Stimulated activated CD8-positive, alpha-beta memory T cell treated with anti-CD3 and anti-CD28 coated beads, Interleukin-4, amount 100 ng/mL, for 24 hours (primary cell): ENCODE results near the gene RHBDF2.

ENCODE experiments used
- DNase-seq: peaks from one replicate; pipeline ENCODE4 v3.0.0-alpha.2; 2020; ENCODE audit warnings: low read depth

RHBDF2 gene

DNA sequence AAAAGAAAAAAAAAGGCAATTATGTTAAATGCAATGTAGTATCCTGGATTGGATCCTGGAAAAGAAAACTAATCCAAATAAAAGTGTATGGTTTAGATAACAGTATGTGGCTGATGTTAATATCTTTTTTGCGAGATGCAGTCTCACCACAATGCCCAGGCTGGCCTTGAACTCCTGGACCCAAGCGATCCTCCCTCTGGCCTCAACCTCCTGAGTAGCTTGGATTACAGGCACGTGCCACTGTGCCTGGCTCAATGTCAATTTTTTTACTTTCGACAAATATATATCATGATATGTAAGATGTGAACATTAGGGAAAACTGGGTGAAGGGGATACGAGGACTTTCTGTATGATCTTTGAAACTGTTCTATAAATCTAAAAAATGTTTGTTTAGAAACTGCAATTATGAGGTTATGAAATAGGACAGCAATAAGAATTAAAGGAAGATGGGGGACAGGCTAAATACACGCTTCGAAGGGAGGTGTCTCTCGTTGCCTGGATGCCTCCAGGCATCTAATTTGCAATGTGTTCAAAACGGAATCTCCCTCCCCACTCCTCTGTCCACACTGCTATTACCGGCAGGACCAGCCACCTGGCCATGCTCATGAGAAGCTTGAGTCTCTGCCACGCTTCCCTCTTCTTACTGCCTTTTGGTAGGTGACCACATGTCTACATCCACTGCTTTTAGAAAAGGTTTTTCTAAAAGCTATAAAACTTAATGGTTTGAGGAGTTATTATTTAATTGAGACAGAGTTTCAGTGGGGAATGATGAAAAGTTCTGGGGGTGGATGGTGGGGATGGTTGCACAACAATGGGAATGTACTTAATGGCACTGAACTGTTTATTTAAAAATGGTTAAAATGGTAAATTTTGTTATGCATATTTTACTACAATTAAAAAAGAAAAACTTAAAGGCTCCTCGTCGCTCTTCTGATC is 63.5 kb downstream of the RHBDF2 start:
- no peak for DNase-seq

DNA sequence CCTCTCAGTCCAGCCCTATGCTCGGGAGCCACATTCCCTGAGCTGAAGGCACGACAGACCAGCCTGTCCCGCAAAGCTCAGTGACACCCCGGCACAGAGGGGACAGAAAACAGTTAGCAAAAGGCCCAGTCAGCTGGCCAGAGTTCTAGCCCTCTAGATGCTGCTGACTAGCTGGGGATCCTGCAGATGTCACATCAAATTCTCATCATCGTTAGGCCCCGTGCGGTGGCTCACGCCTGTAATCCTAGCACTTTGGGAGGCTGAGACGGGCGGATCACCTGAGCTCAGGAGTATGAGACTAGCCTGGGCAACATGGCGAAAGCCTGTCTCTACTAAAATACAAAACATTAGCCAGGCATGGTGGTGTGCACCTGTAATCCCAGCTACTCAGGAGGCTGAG is 65.5 kb downstream of the RHBDF2 start:
- no peak for DNase-seq

DNA sequence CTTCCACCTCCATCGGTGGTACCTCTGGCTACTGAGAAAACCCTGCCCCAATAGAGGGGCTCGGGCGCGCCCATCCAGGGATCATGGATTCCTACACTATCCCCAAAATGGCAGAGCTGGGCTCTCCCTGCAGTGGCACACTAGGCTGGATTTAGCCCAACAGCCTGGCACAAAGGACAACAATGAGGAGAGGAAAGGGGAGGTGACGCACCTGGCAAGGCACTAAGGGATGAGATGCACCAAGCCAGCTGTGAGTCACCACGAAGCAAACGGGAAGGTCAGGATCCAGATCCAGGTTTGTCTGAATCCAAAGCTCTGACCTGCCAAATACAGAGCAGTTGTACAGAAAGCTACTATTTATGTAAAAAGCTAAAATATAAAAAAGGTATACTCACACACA is 66.4 kb downstream of the RHBDF2 start:
- DNase-seq, result no peak

DNA sequence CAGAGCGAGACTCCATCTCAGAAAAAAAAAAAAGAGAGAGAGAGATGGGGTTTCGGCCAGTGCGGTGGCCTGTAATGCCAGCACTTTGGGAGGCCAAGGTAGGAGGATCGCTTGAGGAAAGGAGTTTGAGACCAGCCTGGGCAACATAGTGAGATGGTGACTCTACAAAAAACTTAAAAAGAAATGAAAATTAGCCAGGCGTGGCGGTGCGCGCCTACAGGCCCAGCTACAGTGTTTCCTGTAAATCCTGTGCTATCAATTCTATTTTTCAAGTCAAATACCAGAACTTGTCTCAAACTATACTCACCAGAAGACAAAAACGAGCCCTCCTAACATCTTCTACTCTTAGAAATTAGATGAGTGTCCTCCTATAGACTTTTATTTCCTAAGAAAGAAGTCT is 67.5 kb downstream of the RHBDF2 start:
- no peak for DNase-seq

DNA sequence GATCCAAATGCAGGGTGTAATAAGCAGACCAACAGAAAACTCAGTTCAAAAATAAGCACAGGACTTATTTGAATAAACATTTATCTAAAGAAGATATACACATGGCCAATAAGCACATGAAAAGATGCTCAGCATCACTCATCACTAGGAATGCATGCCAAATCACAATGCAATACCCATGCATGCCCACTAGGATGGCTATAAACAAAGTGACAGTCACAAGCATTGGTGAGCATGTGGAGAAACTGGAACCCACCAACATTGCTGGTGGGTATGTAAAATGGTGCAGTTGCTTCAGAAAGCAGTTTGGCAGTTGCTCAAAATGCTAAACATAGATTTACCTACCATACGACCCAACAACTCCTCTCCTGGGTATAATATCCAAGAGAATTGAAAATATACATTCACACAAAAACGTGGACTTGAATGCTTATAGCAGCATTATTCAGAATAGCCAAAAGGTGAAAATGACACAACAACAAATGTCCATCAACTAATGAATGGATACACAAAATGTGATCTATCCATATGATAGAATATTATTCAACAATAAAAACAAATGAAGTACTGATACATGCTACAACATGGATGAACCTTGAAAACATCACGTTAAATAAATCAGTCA is 68.4 kb downstream of the RHBDF2 start:
- DNase-seq, result no peak

DNA sequence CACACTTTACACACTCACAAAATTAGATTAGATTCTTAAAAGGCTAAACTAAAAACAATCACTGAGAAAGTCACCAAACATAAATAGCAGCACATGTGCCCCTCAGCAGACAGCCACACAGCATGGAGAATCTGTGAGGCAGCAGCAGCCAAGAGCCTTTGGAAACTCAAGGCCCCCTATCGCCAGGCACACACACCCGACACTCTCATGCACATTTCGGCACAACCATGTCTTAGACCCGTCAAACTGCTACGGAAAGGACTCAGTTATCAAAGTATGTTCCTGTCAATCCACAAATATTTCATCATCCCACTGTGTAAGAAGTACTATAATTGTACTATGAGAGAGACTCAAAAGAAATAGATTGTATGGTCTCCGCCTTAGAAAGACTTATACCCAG is 69.2 kb downstream of the RHBDF2 start:
- no peak for DNase-seq

DNA sequence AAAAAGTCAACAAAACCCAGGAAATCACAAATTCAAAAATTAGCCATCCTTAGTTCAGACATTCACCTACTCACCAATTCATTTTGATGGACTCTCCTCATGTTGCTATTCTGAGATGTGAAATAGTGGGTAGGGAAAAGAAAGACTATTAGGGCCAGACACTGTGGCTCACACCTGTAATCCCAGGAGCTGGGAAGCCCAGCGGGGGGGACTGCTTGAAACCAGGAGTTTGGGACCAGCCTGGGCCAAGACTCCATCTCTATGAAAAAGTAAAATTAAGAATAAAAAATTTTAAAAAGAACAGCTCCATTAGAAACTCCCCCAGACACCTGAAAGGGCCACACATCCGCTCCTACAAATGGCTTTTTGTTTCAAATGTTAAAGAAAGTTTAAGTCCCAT is 69.7 kb downstream of the RHBDF2 start:
- no peak for DNase-seq

DNA sequence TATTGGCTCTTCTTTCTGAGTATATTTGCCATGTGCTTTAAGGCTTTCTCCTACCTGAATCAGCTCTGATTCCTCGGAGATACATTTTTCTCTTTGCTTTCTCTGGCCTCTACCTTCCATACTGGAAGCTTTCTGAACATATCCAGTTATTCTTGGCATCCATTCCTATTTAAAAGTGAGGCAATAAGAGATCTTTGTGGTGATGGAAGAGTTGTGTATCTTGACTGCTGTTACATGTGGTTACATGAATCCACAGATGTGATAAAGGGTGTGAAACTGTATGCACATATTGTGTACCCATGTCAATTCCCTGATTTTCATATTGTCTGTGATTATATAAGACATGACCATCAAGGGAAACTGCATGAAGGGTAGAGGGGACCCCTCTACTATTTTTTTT is 72.7 kb downstream of the RHBDF2 start:
- no peak for DNase-seq

DNA sequence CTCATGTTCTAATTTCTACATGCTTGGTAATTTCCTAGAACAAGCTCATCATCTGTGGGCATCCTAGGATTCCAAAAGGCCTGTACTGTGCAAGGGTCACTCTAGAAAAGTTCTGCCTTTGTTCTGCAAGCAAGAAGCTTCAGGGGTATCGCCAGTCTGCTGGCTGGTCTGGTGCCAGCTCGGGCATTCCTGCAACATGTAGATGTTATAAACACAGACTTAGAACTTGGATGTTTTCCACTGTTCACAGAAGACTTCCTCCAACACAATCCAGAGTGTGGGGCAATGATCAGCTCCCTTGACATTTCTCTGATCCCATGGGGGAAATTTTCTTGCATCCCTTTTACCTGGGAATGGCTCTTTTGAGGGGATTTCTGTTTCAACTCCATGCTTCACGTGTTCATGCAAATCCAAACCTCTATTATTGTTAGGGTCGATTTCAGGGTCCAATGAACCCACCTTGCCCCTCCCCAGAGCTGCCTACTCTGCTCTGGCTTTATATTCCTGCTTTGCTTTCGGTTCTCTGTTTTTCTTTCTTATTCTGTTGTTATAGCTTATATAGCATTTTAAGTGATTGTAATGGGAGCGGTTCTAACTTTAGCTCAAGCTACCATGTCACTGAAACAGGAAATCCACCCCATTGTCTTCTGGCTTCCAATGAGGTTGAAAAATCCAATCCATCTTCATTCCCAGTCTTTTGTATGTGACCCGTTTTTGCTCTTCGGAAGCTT is 73.6 kb downstream of the RHBDF2 start:
- DNase-seq, result no peak

DNA sequence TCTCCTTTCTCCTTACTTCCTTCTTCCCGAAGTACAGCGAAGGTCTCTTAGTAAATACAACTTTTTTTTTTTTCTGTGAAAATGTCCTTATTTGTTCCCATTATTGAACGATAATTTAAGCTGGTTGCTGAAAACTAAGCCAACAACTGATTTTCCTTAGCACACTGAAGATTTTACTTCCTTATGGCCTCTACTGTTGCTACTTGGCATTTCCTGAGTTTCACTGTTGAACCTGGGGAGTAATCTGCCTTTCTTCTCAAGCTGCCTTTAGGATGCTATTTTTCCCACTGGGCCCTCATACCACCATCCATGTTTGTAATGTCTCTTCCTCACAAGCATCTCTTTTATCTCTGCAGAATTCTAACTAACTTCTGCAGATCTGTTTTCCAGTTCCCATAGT is 74.4 kb downstream of the RHBDF2 start:
- DNase-seq, result no peak

DNA sequence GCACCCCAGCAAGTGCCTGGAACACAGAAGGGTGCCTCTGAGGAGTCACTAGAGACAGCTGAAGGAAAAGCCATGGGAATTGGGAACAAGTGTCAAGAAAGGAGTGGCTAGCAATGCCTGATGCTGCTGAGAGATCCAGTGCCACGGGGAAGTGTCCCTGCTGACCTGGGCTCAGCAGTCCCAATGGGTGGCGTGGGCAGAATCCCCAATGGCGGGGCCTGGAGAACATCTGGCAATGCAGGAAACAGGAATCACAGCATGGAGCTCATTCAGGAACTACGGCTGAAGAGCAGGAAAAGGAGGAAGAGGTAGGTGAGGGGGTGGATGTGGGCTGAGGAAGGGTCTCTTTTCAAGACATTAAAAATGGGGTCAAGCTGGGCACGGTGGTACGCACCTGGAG is 78.4 kb downstream of the RHBDF2 start:
- no peak for DNase-seq

DNA sequence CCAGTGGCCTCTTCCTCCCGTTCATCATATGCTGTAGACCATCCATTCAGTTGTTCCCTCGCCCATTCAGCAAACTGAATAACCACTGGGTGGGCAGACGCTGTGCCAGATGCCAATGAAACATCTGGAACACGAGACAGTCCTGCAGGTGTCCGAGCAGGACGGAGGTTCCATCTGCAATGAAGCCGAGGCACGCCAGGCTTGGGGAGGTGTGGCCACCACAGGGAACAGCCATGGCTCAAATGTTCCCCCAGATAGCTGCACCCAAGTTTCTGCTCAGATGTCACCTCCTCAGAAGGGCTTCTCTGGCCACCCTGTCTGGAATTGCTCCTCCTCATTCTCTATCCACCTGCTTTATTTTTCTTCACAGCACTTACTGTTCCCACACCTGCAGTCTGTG is 78.8 kb downstream of the RHBDF2 start:
- DNase-seq, result no peak

DNA sequence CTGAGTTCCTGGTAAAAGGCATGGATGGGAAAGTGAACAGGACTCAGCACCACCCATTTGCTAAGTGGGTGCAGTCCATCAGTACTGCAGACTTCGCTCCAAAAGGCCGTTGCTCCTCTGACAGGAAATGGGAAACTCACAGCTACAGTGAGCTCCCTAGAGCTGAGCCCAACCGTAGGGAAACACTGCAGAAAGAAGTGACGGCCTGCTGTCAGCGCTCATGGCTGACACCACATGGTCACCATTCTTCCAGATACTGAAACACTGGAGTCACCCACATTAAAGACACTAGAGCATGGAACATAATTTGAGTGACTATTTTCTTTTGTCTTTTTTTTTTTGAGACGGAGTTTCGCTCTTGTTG is 80.2 kb downstream of the RHBDF2 start:
- DNase-seq, result no peak
